OCI-LY7 (cell line): ENCODE data around the gene IGSF21. TPM values are rescaled to one million over a fixed set of nuclear protein-coding genes. Genes with fewer than 3 reads are reported as not detected.

Source experiments
- BruUV-seq: library from RNA; stranded (reverse); fragments of 400-500 nt; replicated peaks from 2 replicates; lab custom pipeline; 2021; lab: Mats Ljungman, UMichigan
- CTCF ChIA-PET: fragments of 300-600 bp; sonication (Branson Sonifier 250); formaldehyde crosslinking; loops from one replicate; lab custom pipeline; 2022; ENCODE audit warnings: antibody characterized with exemption; ENCODE audit not compliant: unreplicated experiment; lab: Charles Lee
- POLR2A ChIA-PET: fragments of 300-600 bp; sonication (Branson Sonifier 250); formaldehyde crosslinking; loops from one replicate; lab custom pipeline; 2022; ENCODE audit warnings: antibody characterized with exemption; lab: Charles Lee
- DNase-seq: peaks from one replicate; pipeline ENCODE4 v3.0.0-alpha.2; 2015; ENCODE audit warnings: low spot score
- H2AFZ ChIP-seq: fragments of 200-600 bp; sonication (generic), shearing (Covaris generic); 2 replicates; pipeline ENCODE4 v1.6.1; 2014; ENCODE audit warnings: mild to moderate bottlenecking, antibody characterized with exemption, low read length, moderate library complexity
- H3K27ac ChIP-seq: fragments of 200-600 bp; sonication (generic); 2 replicates; pipeline ENCODE4 v1.5.1; 2014; ENCODE audit warnings: mixed run types, low read depth, mild to moderate bottlenecking, moderate library complexity, low read length, inconsistent platforms; ENCODE audit not compliant: poor library complexity, severe bottlenecking
- H3K36me3 ChIP-seq: fragments of 200-600 bp; sonication (generic); 2 replicates; pipeline ENCODE4 v1.6.1; 2014; ENCODE audit warnings: mild to moderate bottlenecking, antibody characterized with exemption, low read length, moderate library complexity, mixed read lengths; ENCODE audit not compliant: insufficient read depth
- H3K4me1 ChIP-seq: fragments of 200-600 bp; sonication (generic); 2 replicates; pipeline ENCODE4 v1.5.1; 2014; ENCODE audit warnings: mild to moderate bottlenecking, low read length; ENCODE audit not compliant: insufficient read depth, poor library complexity, severe bottlenecking
- H3K4me2 ChIP-seq: fragments of 200-600 bp; sonication (generic); 2 replicates; pipeline ENCODE4 v1.6.1; 2014; ENCODE audit warnings: mild to moderate bottlenecking, low read length
- H3K4me3 ChIP-seq: fragments of 200-600 bp; sonication (generic); 2 replicates; pipeline ENCODE4 v1.5.1; 2014; ENCODE audit warnings: mild to moderate bottlenecking, low read depth, low read length; ENCODE audit not compliant: poor library complexity, severe bottlenecking
- H3K79me2 ChIP-seq: fragments of 200-600 bp; sonication (generic); 2 replicates; pipeline ENCODE4 v1.6.1; 2016; ENCODE audit warnings: low read depth, mild to moderate bottlenecking, low read length, moderate library complexity, mixed read lengths; ENCODE audit not compliant: insufficient read depth
- H3K9me2 ChIP-seq: fragments of 200-600 bp; sonication (generic); 2 replicates; pipeline ENCODE4 v1.6.1; 2016; ENCODE audit warnings: mild to moderate bottlenecking, low read length, mixed read lengths; ENCODE audit not compliant: insufficient read depth
- H3K9me3 ChIP-seq: fragments of 200-600 bp; sonication (generic); 2 replicates; pipeline ENCODE4 v1.6.1; 2014; ENCODE audit warnings: mild to moderate bottlenecking, mixed run types, low read length, mixed read lengths
- H4K20me1 ChIP-seq: fragments of 200-600 bp; sonication (generic); 2 replicates; pipeline ENCODE4 v1.6.1; 2014; ENCODE audit warnings: mild to moderate bottlenecking, antibody characterized with exemption, low read length, moderate library complexity, mixed read lengths; ENCODE audit not compliant: insufficient read depth
- EZH2phosphoT487 ChIP-seq: fragments of 200-600 bp; sonication (generic); IDR thresholded peaks from 2 replicates; pipeline ENCODE4 v1.6.1; 2018; ENCODE audit warnings: low read depth, borderline replicate concordance, mild to moderate bottlenecking, mixed run types, antibody characterized with exemption, low read length, moderate library complexity, mixed read lengths
- intact Hi-C: fragments of 100-400 bp; cut with micrococcal nuclease; formaldehyde crosslinking; loops from one replicate; pipeline ENCODE4 v1.10.0; 2022; ENCODE audit not compliant: unreplicated experiment
- total RNA-seq, 2 experiments: library from RNA; depleted of rRNA in 1 of 2; stranded (reverse); fragments of >200 nt in 1 of 2; shearing (Covaris generic) in 1 of 2; gene quantifications; 2 replicates each; pipeline ENCODE4 v1.2.3, GENCODE V29; 2014 to 2022
- TF ChIP-seq, protein P1 (sequence below): fragments of 200-600 bp; sonication (generic); conservative IDR thresholded peaks from 2 replicates; pipeline ENCODE4 v1.5.1; 2014; ENCODE audit warnings: mild to moderate bottlenecking, antibody characterized with exemption, low read length, moderate library complexity, mixed read lengths

Gene IGSF21
- total RNA-seq, 2 experiments from 2014 or later: 0.17 TPM; not detected in 1

DNA sequence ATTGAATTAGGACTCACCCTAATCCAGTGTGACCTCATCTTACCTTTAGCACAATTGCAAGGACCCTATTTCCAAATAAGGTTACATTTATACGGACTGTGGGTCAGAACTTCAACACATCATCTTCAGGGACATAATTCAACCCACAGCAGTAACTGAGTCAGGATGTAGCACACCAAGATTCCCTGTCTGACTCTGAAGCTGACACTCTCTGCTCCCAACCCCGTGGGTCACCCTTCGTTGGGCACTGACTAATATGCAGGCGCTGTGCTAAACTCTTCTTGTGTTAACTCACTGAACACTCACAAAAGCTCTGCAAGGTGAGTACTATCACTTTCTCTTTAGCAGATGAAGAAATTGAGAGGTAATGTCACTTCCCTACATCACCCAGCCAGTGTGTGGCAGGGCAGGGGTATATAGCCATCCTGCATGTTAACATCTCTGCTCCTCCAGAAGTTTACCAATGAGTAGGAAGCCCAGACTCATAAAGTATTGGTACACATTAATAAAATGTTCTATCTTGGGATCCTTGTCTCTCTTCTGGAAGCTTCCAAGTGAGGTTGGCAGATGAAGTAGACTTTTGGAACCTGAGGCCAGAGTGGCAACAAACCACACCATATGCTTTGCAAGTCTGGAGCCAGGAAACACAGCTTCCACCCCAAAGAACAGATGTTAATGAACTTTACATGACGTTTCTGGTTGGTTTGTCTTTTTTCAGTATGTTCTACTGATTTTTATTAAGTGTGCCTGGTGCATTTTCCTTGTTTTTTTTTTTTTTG lies 233.9 kb downstream of the IGSF21 start:
- TF ChIP-seq, protein P1, sequence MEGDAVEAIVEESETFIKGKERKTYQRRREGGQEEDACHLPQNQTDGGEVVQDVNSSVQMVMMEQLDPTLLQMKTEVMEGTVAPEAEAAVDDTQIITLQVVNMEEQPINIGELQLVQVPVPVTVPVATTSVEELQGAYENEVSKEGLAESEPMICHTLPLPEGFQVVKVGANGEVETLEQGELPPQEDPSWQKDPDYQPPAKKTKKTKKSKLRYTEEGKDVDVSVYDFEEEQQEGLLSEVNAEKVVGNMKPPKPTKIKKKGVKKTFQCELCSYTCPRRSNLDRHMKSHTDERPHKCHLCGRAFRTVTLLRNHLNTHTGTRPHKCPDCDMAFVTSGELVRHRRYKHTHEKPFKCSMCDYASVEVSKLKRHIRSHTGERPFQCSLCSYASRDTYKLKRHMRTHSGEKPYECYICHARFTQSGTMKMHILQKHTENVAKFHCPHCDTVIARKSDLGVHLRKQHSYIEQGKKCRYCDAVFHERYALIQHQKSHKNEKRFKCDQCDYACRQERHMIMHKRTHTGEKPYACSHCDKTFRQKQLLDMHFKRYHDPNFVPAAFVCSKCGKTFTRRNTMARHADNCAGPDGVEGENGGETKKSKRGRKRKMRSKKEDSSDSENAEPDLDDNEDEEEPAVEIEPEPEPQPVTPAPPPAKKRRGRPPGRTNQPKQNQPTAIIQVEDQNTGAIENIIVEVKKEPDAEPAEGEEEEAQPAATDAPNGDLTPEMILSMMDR: no peak
- no peak for TF ChIP-seq EZH2phosphoT487
- no peak overlapping the region for H3K4me3 ChIP-seq
- CTCF ChIA-PET: no interaction called here
- no peak for DNase-seq
- no peaks in the 10 kb centered on the region for H3K36me3 ChIP-seq
- no peaks in the 10 kb centered on the region for H3K9me2 ChIP-seq
- no peak overlapping the region for H3K27ac ChIP-seq
- H2AFZ ChIP-seq: no peak overlapping the region
- POLR2A ChIA-PET: no interaction called here
- H3K4me2 ChIP-seq: no peak overlapping the region
- intact Hi-C loops: no loop called here
- no peaks in the 10 kb centered on the region for H3K4me1 ChIP-seq
- H4K20me1 ChIP-seq: no peaks in the 10 kb centered on the region
- BruUV-seq: no TSS peak
- H3K9me3 ChIP-seq: no peaks in the 10 kb centered on the region
- H3K79me2 ChIP-seq: no peaks in the 10 kb centered on the region

DNA sequence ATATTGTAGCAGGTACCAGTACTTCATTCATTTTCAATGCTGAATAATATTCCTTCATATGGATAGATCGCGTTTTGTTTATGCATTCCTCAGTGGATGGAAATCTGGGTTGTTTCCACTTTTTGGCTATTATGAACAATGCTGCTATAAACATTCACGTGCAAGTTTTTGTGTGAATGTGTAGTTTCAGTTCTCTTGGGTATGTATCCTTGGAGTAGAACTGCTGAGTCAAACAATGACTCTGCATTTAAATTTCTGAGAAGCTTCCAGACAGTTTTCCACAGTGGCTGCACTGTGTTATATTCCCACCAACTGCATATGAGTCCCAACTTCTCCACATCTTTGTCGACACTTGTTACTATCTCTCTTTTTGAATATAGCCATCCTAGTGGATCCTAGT lies 235.1 kb downstream of the IGSF21 start:
- CTCF ChIA-PET: no interaction called here
- no peaks in the 10 kb centered on the region for H3K4me1 ChIP-seq
- BruUV-seq: no TSS peak
- no peak overlapping the region for H2AFZ ChIP-seq
- no peak overlapping the region for H3K4me2 ChIP-seq
- intact Hi-C loops: no loop called here
- no peak overlapping the region for H3K27ac ChIP-seq
- POLR2A ChIA-PET: no interaction called here
- no peaks in the 10 kb centered on the region for H3K79me2 ChIP-seq
- no peak for DNase-seq
- no peaks in the 10 kb centered on the region for H3K9me2 ChIP-seq
- H3K4me3 ChIP-seq: no peak overlapping the region
- TF ChIP-seq EZH2phosphoT487: no peak
- TF ChIP-seq, protein P1: no peak
- H3K36me3 ChIP-seq: no peaks in the 10 kb centered on the region
- no peaks in the 10 kb centered on the region for H4K20me1 ChIP-seq
- no peaks in the 10 kb centered on the region for H3K9me3 ChIP-seq

DNA sequence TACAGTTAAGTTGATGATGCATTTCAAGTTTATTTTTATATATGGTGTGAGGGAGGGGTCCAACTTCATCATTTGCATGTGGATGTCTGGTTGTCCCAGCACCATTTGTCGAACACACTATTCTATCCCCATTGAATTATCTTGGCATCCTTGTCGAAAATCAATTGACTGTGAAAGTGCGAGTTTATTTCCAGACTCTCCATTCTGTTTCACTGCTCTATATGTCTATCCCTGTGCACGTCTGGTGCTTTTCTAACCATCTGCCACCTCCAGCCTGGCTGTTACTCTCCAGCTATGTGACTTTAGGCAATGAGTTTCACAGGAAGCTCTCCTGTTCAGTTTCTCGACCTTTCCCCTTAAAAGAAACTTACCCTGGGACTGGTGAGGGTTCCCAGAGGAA lies 236.0 kb downstream of the IGSF21 start:
- Histone ChIP-seq H3K79me2 (no peaks in the 10 kb centered on the region), H3K9me2 (no peaks in the 10 kb centered on the region), H3K27ac (no peak overlapping the region), H3K4me2 (no peak overlapping the region), H3K4me1 (no peaks in the 10 kb centered on the region), H3K9me3 (no peaks in the 10 kb centered on the region), H3K36me3 (no peaks in the 10 kb centered on the region), H3K4me3 (no peak overlapping the region), H4K20me1 (no peaks in the 10 kb centered on the region), H2AFZ (no peak overlapping the region)
- TF ChIP-seq, protein P1: no peak
- DNase-seq: no peak
- POLR2A ChIA-PET: interaction anchor here (0.6 kb wide), 1 partner anchor 11 kb away, joined by 5 read pairs; no protein-coding TSS in a partner anchor
- intact Hi-C loops: no loop called here
- CTCF ChIA-PET: no interaction called here
- BruUV-seq: no TSS peak
